Measurements from ENCODE around the gene KLHL17. TPM values are rescaled to one million over a fixed set of nuclear protein-coding genes. Genes with fewer than 3 reads are reported as not detected.

Gene KLHL17
- total RNA-seq, 3 donors from 2014 or later (not counting 1 experiment from before 2014, with no cell fraction given) = 17.8 to 33.5 (median 22.4) TPM

DNA sequence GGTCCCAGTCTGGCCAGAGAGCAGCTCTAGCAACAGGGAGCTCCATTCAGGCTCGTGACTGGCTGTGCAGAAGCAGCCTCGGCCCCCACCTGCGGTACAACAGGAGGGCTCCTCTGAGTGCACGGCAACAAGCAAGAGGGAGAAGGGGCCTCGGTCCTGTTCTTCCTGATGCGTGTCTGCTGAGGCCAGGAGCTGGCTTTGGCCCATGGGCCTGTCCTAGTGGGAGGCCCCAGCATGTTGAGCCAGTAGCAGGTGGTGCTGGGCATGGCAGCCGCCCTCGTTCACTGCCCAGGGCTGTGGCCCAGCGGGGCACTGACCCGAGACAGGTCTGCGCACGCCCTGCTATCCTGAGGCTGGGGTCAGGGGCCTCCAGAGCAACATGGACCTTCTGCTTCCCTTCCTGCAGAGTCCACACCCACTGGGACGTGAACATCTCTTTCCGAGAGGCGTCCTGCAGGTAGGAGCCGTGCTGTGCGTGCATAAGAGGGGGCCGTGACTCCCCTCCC lies 29.7 kb upstream of the KLHL17 start:
- ATAC-seq = no peak
- no peaks in the 10 kb centered on the region for H3K9me3 Mint-ChIP-seq
- WGBS (ENCODE audit: insufficient coverage) = 84% methylated on average over 18 of the region's 18 CpGs

DNA sequence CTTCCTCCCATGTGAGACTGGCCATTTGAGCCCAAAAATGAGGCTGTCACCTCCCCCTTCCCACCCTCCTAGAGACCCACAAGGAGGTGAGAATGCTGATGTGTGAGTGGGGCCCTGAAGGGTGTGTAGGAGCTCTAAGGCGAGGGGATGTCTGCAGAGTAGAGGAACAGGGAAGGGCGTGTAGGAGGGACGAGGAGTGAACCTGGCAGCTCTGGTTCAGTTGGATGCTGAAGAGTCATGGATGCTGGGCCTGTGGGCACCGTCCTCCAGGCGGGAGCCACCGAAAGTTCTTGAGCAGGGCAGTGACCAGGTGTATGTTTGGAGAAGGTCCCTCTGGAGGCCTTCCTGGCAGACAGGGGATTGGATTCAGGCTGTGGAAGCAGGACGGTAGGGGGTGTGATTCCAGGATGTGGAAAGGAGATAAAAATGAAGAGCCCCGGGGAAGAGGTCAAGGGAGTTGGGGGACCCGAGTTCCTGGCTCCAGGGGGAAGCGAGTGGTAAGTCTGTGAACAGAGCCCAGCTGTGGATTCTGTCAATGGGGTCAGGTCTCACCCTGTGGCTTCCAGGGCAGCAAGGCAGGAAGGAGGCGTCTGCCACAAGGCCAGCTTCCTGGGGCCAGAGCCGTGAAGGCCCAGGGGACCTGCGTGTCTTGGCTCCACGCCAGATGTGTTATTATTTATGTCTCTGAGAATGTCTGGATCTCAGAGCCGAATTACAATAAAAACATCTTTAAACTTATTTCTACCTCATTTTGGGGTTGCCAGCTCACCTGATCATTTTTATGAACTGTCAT lies 28.8 kb upstream of the KLHL17 start:
- peaks cover 7% of the 10 kb centered on the region for H3K27me3 ChIP-seq (ENCODE audit: control insufficient read depth, insufficient read depth, low read length)
- H3K27me3 Mint-ChIP-seq (ENCODE audit: low read depth in 2 of 2) = peaks cover 14 to 23% of the 10 kb centered on the region in 2 donors
- intact Hi-C loops (cut with micrococcal nuclease) = no loop called here

More for the DNA sequence above, 29.7 kb upstream of the KLHL17 start:
- H3K4me1 Mint-ChIP-seq = peaks cover 6 to 9% of the 10 kb centered on the region in 2 donors
- peaks cover 13% of the 10 kb centered on the region for H3K27me3 ChIP-seq (ENCODE audit: control insufficient read depth, insufficient read depth, low read length)
- H3K36me3 Mint-ChIP-seq = no peaks in the 10 kb centered on the region
- no peaks in the 10 kb centered on the region for H3K36me3 ChIP-seq (ENCODE audit: control insufficient read depth, insufficient read depth, low read length)
- H3K4me1 ChIP-seq (ENCODE audit: control insufficient read depth, insufficient read depth, low read length) = peaks cover 9% of the 10 kb centered on the region
- peaks cover 19 to 31% of the 10 kb centered on the region in 2 donors for H3K27me3 Mint-ChIP-seq (ENCODE audit: low read depth in 2 of 2)
- no peak overlapping the region for H3K4me3 ChIP-seq (ENCODE audit: low read length)
- intact Hi-C loops (cut with micrococcal nuclease) = no loop called here
- H3K27ac ChIP-seq (ENCODE audit: low read length) = no peak overlapping the region
- H3K4me3 Mint-ChIP-seq = no peak overlapping the region
- no peak overlapping the region for H3K27ac Mint-ChIP-seq
- TF ChIP-seq, protein P1, sequence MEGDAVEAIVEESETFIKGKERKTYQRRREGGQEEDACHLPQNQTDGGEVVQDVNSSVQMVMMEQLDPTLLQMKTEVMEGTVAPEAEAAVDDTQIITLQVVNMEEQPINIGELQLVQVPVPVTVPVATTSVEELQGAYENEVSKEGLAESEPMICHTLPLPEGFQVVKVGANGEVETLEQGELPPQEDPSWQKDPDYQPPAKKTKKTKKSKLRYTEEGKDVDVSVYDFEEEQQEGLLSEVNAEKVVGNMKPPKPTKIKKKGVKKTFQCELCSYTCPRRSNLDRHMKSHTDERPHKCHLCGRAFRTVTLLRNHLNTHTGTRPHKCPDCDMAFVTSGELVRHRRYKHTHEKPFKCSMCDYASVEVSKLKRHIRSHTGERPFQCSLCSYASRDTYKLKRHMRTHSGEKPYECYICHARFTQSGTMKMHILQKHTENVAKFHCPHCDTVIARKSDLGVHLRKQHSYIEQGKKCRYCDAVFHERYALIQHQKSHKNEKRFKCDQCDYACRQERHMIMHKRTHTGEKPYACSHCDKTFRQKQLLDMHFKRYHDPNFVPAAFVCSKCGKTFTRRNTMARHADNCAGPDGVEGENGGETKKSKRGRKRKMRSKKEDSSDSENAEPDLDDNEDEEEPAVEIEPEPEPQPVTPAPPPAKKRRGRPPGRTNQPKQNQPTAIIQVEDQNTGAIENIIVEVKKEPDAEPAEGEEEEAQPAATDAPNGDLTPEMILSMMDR (IDR thresholded peaks at IDR 0.05) = no peak
- no peak for DNase-seq
- no peaks in the 10 kb centered on the region for H3K9me3 ChIP-seq (ENCODE audit: control insufficient read depth, insufficient read depth, low read length)

DNA sequence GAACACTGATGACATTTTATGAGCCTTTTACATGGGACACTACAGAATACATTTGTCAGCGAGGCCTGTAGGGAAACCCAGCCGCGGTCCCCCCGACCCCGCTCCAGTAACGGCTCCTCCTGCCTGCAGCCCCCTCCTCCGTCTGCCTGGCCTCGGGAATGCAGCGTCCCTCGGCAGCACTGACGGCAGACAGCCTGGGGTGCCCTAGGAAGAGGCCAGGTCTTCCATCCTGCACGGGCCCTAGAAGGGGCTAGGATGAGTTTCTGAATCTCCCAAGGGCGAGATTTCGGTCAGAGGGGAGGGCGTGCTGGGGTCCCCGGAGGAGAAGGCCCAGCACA lies 28.2 kb upstream of the KLHL17 start:
- WGBS (ENCODE audit: insufficient coverage) = 86% methylated on average over 16 of the region's 16 CpGs
- ATAC-seq = no peak
- Histone ChIP-seq H3K27ac (ENCODE audit: low read length) (no peak overlapping the region), H3K9me3 (ENCODE audit: control insufficient read depth, insufficient read depth, low read length) (no peaks in the 10 kb centered on the region), H3K4me3 (ENCODE audit: low read length) (no peak overlapping the region), H3K36me3 (ENCODE audit: control insufficient read depth, insufficient read depth, low read length) (no peaks in the 10 kb centered on the region), H3K4me1 (ENCODE audit: control insufficient read depth, insufficient read depth, low read length) (peaks cover 6% of the 10 kb centered on the region), H3K27me3 (ENCODE audit: control insufficient read depth, insufficient read depth, low read length) (peaks cover 3% of the 10 kb centered on the region)
- DNase-seq = no peak
- intact Hi-C loops (cut with micrococcal nuclease) = no loop called here
- Mint-ChIP-seq H3K27ac (no peak overlapping the region), H3K4me1 (peaks cover 6 to 9% of the 10 kb centered on the region in 2 donors), H3K27me3 (ENCODE audit: low read depth in 2 of 2) (peaks cover 8 to 25% of the 10 kb centered on the region in 2 donors), H3K36me3 (no peaks in the 10 kb centered on the region), H3K9me3 (no peaks in the 10 kb centered on the region), H3K4me3 (no peak overlapping the region)
- TF ChIP-seq, protein P1 (IDR thresholded peaks at IDR 0.05) = no peak

More for the DNA sequence above, 28.8 kb upstream of the KLHL17 start:
- Mint-ChIP-seq H3K36me3 (no peaks in the 10 kb centered on the region), H3K4me1 (peaks cover 6 to 9% of the 10 kb centered on the region in 2 donors), H3K4me3 (no peak overlapping the region), H3K9me3 (no peaks in the 10 kb centered on the region), H3K27ac (no peak overlapping the region)
- TF ChIP-seq, protein P1 (IDR thresholded peaks at IDR 0.05) = no peak
- no peak overlapping the region for H3K4me3 ChIP-seq (ENCODE audit: low read length)
- WGBS (ENCODE audit: insufficient coverage) = 44% methylated on average over 15 of the region's 15 CpGs
- peaks cover 6% of the 10 kb centered on the region for H3K4me1 ChIP-seq (ENCODE audit: control insufficient read depth, insufficient read depth, low read length)
- H3K9me3 ChIP-seq (ENCODE audit: control insufficient read depth, insufficient read depth, low read length) = no peaks in the 10 kb centered on the region
- no peak for DNase-seq
- no peak for ATAC-seq
- H3K27ac ChIP-seq (ENCODE audit: low read length) = no peak overlapping the region
- H3K36me3 ChIP-seq (ENCODE audit: control insufficient read depth, insufficient read depth, low read length) = no peaks in the 10 kb centered on the region

All from natural killer cell (primary cell).